Smooth muscle cell (in vitro differentiated cells): ENCODE results near the gene PAK4. TPM values are rescaled to one million over a fixed set of nuclear protein-coding genes. Genes with fewer than 3 reads are reported as not detected.

ENCODE experiments used
- DNase-seq: peaks from one replicate; lab custom pipeline; 2025; ENCODE audit not compliant: unreplicated experiment; lab: John Stamatoyannopoulos, UW
- H2AFZ ChIP-seq: fragments of 200-600 bp; sonication (generic); 2 replicates; pipeline ENCODE4 v1.6.0; 2016; ENCODE audit warnings: antibody characterized with exemption, low read depth, mild to moderate bottlenecking
- H3F3A ChIP-seq: fragments of 200-600 bp; sonication (generic); 2 replicates; pipeline ENCODE4 v1.6.0; 2017; ENCODE audit warnings: antibody characterized with exemption, low read depth
- H3K27ac ChIP-seq: fragments of 200-600 bp; sonication (generic); 2 replicates; pipeline ENCODE4 v1.5.1; 2016; ENCODE audit warnings: low read depth, mild to moderate bottlenecking
- H3K27me3 ChIP-seq: fragments of 200-600 bp; sonication (generic); 2 replicates; pipeline ENCODE4 v1.6.1; 2016; ENCODE audit warnings: low read depth, mild to moderate bottlenecking
- H3K36me3 ChIP-seq: fragments of 200-600 bp; sonication (generic); 2 replicates; pipeline ENCODE4 v1.5.1; 2016; ENCODE audit warnings: low read depth
- H3K4me1 ChIP-seq: fragments of 200-600 bp; sonication (generic); 2 replicates; pipeline ENCODE4 v1.5.1; 2016; ENCODE audit warnings: low read depth
- H3K4me2 ChIP-seq: fragments of 200-600 bp; sonication (generic); 2 replicates; pipeline ENCODE4 v1.6.0; 2016; ENCODE audit warnings: mild to moderate bottlenecking
- H3K4me3 ChIP-seq: fragments of 200-600 bp; sonication (generic); 2 replicates; pipeline ENCODE4 v1.5.1; 2016; ENCODE audit warnings: mild to moderate bottlenecking
- H3K79me2 ChIP-seq: fragments of 200-600 bp; sonication (generic); 2 replicates; pipeline ENCODE4 v1.6.0; 2016; ENCODE audit warnings: low read depth, mild to moderate bottlenecking
- H3K9ac ChIP-seq: fragments of 200-600 bp; sonication (generic); 2 replicates; pipeline ENCODE4 v1.6.0; 2016; ENCODE audit warnings: low read depth
- H3K9me3 ChIP-seq: fragments of 200-600 bp; sonication (generic); replicated peaks from 2 replicates; pipeline ENCODE4 v1.5.1; 2016; ENCODE audit warnings: low read depth
- H4K20me1 ChIP-seq: fragments of 200-600 bp; sonication (generic); 2 replicates; pipeline ENCODE4 v1.6.0; 2016; ENCODE audit warnings: low read depth
- WGBS: methylation state at CpG from one replicate; pipeline ENCODE4 v1.1.7; 2016; ENCODE audit warnings: low lambda C conversion rate; 5-methylcytosine and 5-hydroxymethylcytosine counted together
- polyA plus RNA-seq: library from polyadenylated mRNA; unstranded; fragments of >200 nt; fragmentation: Nextera tagmentation; extraction: Ambion mirVana; gene quantifications from 2 replicates; pipeline ENCODE4 v1.2.1, GENCODE V29; 2016
- total RNA-seq: library from RNA; depleted of rRNA; stranded (reverse); fragments of >200 nt; gene quantifications from 2 replicates; pipeline ENCODE4 v1.2.3, GENCODE V29; 2014
- TF ChIP-seq, protein P1 (sequence below): fragments of 200-600 bp; sonication (generic); IDR thresholded peaks from 2 replicates; pipeline ENCODE4 v1.5.1; 2017; ENCODE audit warnings: borderline replicate concordance, mild to moderate bottlenecking, antibody characterized with exemption; ENCODE audit not compliant: insufficient read depth, poor library complexity, severe bottlenecking

Gene PAK4
- total and polyA plus RNA-seq, 2 experiments from 2014 or later: 11.8 to 19.1 TPM

DNA sequence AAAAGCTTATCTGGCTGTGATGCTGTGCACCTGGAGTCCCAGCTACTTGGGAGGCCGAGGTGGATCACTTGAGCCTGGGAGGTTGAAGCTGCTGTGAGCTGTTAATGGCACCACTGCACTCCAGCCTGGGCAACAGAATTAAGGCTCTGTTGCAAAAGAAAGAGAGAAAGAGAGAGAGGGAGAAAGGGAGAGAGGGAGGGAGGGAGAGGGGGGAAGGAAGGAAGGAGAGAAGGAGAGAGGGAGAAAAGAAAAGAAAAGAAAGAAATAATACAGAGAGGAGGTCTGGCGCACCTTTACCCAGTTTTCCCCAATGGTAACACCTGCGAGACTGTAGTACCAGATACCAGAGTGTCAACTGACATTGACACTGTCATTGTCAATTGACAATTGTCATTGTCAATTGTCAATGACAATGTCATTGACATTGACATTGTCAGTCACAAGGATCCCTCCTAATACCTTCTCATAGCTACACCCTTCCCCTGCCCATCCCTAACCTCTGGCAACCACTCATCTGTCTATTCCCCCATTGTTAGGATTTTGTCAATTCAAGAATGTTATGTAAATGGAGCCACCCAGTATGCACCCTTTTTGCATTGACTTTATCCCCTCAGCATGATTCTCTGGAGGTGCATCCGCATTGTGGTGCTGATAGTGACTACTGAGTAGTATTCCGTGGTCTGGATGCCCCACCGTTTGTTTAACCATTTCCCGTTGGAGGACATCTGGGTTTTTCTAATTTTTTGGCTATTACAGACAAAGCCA, 21.3 kb downstream of the PAK4 start:
- no peaks in the 10 kb centered on the region for H3F3A ChIP-seq
- DNase-seq: no peak
- peaks cover 93% of the 10 kb centered on the region for H4K20me1 ChIP-seq
- no peaks in the 10 kb centered on the region for H3K9me3 ChIP-seq
- TF ChIP-seq, protein P1, sequence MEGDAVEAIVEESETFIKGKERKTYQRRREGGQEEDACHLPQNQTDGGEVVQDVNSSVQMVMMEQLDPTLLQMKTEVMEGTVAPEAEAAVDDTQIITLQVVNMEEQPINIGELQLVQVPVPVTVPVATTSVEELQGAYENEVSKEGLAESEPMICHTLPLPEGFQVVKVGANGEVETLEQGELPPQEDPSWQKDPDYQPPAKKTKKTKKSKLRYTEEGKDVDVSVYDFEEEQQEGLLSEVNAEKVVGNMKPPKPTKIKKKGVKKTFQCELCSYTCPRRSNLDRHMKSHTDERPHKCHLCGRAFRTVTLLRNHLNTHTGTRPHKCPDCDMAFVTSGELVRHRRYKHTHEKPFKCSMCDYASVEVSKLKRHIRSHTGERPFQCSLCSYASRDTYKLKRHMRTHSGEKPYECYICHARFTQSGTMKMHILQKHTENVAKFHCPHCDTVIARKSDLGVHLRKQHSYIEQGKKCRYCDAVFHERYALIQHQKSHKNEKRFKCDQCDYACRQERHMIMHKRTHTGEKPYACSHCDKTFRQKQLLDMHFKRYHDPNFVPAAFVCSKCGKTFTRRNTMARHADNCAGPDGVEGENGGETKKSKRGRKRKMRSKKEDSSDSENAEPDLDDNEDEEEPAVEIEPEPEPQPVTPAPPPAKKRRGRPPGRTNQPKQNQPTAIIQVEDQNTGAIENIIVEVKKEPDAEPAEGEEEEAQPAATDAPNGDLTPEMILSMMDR: no peak
- H3K4me3 ChIP-seq: no peak overlapping the region
- H3K4me1 ChIP-seq: peaks cover 15% of the 10 kb centered on the region
- no peaks in the 10 kb centered on the region for H3K27me3 ChIP-seq
- H3K9ac ChIP-seq: no peak overlapping the region
- H3K79me2 ChIP-seq: peaks cover 85% of the 10 kb centered on the region
- 71% methylated on average over 7 of the region's 7 CpGs for WGBS
- H3K4me2 ChIP-seq: no peak overlapping the region
- no peaks in the 10 kb centered on the region for H3K36me3 ChIP-seq
- no peak overlapping the region for H2AFZ ChIP-seq
- no peak overlapping the region for H3K27ac ChIP-seq

DNA sequence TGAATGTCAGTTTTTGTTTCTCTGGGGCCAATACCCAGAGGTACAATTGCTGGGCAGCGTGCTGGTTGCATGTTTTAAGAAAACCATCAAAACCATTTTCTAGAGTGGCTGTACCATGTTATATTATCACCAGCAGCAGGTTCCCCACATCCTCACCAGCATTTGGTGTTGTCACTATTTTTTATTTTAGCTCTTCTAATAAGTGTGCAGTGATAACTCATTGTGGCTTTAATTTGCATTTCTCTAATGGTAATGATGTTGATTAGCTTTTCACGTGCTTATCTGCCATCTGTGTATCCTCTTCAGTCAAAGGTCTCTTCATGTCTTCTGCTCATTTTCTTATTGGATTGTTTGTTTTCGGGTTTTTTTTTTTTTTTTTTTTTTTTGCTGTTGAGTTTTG, 21.9 kb downstream of the PAK4 start:
- H3K9ac ChIP-seq: no peak overlapping the region
- H3K4me3 ChIP-seq: no peak overlapping the region
- DNase-seq: no peak
- peaks cover 15% of the 10 kb centered on the region for H3K4me1 ChIP-seq
- no peaks in the 10 kb centered on the region for H3F3A ChIP-seq
- no peaks in the 10 kb centered on the region for H3K27me3 ChIP-seq
- H3K27ac ChIP-seq: no peak overlapping the region
- no peaks in the 10 kb centered on the region for H3K9me3 ChIP-seq
- TF ChIP-seq, protein P1: no peak
- peaks cover 84% of the 10 kb centered on the region for H3K79me2 ChIP-seq
- H3K4me2 ChIP-seq: no peak overlapping the region
- H4K20me1 ChIP-seq: peaks cover 92% of the 10 kb centered on the region
- 83% methylated on average over 3 of the region's 3 CpGs for WGBS
- no peak overlapping the region for H2AFZ ChIP-seq
- no peaks in the 10 kb centered on the region for H3K36me3 ChIP-seq

DNA sequence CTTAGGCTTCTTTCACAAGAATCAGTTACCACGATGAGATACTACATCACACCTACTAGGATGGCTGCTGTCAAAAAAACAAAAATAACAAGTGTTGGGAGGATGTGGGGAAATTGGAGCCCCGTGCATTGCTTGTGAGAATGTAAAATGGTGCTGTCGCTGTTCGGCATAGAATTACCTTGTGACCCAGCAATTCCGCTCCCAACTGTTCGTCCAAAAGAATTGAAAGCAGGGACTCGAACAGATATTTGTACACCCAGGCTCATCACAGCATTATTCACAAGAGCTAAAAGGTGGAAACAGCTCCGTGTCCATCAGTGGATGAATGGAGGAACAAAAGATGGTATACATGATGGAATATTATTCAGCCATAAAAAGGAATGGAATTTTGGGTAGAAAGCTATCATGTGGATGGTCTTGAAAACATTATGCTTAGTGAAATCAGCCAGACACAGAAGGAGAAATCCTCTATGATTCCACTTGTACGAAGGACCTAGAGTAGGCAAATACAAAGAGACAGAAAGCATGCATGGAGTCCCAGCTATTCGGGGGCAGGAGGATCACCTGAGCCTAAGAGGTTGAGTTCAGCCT, 23.4 kb downstream of the PAK4 start:
- WGBS: 98% methylated on average over 10 of the region's 10 CpGs
- no peaks in the 10 kb centered on the region for H3K9me3 ChIP-seq
- no peak overlapping the region for H2AFZ ChIP-seq
- TF ChIP-seq, protein P1: no peak
- H3K36me3 ChIP-seq: no peaks in the 10 kb centered on the region
- peaks cover 17% of the 10 kb centered on the region for H3K4me1 ChIP-seq
- H3K9ac ChIP-seq: no peak overlapping the region
- H4K20me1 ChIP-seq: peaks cover 87% of the 10 kb centered on the region
- H3K27ac ChIP-seq: no peak overlapping the region
- no peak for DNase-seq
- H3F3A ChIP-seq: no peaks in the 10 kb centered on the region
- no peak overlapping the region for H3K4me3 ChIP-seq
- H3K27me3 ChIP-seq: no peaks in the 10 kb centered on the region
- no peak overlapping the region for H3K4me2 ChIP-seq
- peaks cover 71% of the 10 kb centered on the region for H3K79me2 ChIP-seq
